Stimulated activated CD8-positive, alpha-beta memory T cell treated with anti-CD3 and anti-CD28 coated beads, Interleukin-4, amount 100 ng/mL, for 24 hours (primary cell): ENCODE data around the gene BPIFB1.

Source experiments
- DNase-seq: peaks from one replicate; pipeline ENCODE4 v3.0.0-alpha.2; 2020; ENCODE audit warnings: low read depth

The BPIFB1 gene, protein sequence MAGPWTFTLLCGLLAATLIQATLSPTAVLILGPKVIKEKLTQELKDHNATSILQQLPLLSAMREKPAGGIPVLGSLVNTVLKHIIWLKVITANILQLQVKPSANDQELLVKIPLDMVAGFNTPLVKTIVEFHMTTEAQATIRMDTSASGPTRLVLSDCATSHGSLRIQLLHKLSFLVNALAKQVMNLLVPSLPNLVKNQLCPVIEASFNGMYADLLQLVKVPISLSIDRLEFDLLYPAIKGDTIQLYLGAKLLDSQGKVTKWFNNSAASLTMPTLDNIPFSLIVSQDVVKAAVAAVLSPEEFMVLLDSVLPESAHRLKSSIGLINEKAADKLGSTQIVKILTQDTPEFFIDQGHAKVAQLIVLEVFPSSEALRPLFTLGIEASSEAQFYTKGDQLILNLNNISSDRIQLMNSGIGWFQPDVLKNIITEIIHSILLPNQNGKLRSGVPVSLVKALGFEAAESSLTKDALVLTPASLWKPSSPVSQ

DNA sequence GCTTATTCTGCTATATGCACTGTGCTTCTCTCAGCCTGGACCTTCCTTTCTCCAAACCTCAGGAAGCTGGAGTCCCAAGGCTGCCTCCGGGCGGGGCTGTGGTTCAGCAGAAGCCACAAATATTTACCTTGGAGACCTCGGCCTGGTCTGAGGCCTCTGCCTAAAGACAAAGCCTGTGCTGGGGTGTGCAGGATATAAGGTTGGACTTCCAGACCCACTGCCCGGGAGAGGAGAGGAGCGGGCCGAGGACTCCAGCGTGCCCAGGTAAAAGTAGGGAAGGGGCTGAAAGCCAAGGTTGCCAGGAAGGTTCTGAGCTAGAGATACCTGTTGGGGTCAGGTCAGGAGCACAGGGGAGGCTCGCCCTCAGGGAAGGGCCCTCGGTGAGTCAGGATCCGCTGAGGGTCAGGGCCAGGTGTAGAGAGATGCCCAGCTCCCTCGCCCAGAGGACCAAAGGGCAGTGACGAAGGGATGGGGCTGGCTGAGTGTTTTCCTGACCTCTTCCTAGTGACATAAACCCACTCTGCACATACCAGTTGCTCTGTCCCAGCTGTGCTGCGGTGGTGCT, at the start of gene BPIFB1:
TSS of gene BPIFB1 (plus strand) at position 224 of the 565 bp plus-strand sequence. CDS start 2,860 bp downstream, outside the sequence.
- DNase-seq, result no peak

DNA sequence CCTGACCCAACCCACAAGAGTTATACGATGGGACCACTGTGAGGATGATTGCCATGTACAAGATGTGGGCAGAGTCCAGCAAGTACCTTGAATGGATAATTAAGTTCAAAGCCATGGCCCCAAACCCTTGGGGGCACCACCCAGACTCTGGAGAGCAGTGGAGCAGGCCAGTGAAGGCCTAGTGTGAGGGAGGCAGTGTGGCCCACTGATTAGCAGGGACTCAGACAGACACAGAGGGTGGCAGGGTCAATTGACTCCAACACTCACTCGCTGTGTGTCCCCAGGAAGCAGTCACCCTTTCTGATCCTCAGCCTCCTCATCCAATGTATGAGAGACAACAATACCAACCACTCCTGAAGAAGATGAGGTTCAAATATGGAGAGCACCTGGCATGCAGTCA, 49.0 kb upstream of the BPIFB1 start:
- no peak for DNase-seq

DNA sequence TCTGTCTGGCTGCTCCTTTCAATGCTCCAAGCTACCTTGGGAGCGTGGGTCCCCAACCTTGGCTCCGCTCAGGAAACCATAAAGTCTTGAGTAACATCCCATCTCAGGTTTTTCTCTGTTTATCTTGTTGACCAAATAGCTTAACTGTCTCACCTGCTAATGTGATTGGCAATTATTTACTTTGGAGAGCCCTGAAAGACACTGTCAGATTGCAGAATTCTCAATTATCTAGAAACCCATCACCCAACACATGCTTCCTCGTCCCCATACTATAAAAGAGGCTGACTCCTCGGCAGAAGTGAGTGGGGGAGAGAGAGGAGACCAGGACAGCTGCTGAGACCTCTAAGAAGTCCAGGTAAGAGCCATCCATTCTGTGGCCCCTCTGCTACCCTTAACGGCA, 47.3 kb upstream of the BPIFB1 start, which contains the start of gene BPIFA1:
TSS of gene BPIFA1 (plus strand) at position 301 of the 400 bp plus-strand sequence. CDS start 1,716 bp downstream, outside the sequence.
- no peak for DNase-seq

DNA sequence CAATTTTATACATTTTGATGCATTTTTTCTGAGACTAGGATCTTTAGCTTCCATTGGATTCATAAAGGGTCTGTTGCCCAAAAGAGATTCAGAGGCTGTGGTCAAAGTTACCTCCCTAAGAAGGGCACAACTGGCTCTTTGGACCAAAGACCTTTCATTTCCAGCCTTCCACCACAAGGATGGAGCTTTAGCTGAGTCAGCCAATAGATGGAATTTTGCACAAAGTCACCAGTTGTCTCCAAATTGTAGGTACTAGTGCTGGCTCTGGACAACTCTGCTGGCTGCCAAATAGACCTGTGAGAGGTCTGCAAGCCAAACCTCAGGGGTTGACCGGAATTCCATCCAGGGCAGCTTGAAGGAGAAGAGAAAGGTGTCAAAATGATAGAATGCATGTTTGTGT, 46.7 kb upstream of the BPIFB1 start:
- DNase-seq, result no peak

DNA sequence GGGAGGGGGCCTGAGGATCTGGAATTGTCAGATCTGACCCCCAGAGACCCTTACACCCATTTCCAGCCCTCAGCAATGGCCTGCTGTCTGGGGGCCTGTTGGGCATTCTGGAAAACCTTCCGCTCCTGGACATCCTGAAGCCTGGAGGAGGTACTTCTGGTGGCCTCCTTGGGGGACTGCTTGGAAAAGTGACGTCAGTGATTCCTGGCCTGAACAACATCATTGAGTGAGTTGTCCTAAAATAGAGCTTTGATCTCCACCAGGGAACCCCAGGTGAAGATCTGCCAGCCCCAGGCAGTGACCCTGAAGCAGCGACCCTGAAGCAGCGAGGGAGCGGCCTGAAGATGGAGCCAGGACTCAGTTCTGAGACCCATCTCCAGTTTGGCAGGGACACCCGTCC, 45.0 kb upstream of the BPIFB1 start:
- no peak for DNase-seq

DNA sequence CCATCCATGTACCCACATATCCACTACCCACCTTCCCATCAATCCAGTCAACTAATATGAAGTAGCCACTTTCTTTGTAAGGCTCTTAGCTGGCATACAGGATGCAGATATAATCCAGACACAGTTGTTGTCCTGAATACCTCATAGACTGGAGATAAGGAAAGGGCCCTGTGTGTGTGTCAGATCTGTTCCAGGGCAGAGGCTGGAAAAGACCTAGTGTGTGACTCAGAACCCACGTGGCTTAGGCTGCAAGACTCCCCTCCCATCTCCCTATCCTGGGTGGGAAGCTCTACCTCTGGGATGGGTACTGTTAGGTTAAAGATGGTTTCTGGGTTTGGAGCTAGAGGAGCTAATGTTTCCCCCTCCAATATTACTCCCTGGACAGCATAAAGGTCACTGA, 43.6 kb upstream of the BPIFB1 start:
- DNase-seq, result no peak

DNA sequence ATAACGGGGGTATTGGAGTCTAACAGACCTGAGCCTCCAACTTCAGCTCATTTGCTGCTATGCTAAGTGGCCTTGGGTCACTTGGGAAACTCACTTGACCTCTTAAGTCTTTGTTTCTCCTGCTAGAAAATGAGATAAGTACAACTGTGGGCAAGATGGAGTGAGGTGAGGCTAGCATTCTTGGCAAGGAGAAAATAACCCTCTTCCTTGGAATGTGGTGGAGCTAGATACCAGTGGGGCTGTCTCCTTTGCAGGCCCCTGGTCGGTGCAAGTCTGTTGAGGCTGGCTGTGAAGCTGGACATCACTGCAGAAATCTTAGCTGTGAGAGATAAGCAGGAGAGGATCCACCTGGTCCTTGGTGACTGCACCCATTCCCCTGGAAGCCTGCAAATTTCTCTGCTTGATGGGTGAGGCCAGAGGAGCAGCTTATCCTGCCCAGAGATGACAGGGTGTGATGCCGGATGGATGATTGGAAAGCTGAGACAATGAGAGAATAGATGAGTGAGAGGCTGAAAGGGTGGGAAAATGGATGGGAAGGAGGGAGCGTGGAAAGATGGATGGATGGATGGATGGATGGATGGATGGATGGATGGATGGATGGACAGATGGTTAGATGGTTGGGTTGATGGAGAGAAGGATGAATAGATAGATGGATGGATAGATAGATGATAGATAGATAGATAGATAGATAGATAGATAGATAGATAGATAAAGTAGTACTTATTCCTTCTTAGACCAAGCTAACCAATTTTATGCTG, 42.9 kb upstream of the BPIFB1 start:
- DNase-seq, result no peak

DNA sequence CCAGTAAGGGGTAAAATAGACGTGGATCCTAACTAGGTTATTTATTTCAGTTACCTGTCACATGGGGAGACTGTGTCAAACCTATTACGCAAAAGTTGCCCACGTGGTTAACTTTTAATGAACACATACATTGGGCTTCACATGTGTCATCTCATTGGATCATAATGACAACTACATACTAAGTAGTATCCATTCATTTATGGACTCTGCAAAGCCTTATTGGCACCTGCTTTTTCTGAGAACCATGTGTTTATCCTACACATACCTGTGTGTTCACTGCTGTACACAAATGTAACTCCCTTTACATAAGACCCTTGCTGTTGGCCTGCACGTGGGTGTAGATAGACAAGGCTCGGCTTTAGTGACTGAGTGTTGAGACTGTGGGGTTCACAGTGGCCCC, 42.1 kb upstream of the BPIFB1 start:
- no peak for DNase-seq

DNA sequence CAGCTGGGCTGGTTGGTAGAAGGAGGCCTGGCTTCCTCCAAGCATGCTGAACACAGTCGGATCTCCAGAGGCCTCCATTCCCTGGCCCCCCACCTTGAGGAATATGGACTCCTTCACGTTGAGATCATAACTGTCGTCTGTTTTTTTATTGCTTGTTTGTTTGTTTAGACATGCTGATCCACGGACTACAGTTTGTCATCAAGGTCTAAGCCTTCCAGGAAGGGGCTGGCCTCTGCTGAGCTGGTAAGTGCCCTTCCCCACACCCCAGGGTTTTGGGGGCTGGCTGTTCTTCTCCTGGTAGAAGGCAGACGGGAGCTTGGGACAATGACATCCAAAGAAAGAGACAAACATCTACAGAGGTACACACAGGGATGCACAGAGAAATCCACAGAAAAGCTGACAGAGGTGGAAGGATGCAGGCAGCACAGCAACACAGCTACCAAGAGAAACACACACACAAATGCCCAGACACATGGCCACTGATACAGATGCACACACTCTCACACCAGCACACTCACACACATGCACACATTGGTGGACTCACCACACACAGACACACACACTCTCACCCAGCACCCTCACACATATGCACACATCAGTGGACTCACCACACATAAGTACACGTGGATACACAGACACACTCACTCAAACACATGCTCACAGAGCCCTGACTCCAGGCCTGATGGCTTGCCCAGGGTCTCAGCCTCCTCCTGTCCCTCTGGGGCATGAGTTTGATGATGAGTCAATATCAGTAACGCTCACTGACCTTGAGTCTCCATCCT, 40.5 kb upstream of the BPIFB1 start:
- DNase-seq, result no peak

DNA sequence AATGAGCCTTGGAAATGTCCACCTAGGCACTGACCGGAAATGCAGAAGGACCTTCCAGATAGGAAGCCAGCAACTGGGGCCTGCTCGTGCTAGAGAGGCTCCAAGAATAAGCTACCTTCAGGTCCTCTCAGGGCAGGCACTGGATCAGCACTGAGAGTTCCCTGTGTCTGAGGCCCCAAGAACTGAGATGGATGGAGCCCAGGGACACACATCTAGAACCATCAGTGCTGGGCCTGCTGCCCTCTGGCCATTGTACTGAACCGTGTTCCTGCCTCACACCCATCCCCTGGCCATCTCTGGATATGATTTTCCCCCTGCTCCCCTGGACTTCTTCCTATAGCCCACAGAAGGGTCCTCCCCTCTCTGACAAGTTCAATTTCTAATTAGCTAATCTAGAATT, 36.9 kb upstream of the BPIFB1 start:
- no peak for DNase-seq

DNA sequence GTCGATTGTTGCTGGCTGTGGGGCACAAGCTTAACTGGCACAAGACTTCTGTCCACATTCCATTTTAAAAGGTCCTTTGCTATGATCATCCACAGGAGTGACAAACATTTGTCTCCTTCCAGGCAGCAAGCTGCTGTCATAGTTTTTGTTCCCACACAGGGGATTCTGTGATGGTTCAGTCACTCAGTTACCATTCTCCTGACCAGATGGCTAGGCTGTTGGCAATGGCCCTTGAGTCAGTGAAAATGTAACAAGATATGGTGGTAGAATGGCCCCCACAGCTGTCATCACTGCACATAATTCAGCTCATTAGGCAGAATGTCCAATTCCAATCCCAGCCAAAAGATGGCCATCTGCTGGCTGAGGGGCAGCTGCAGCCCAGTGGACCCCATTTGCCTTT, 33.6 kb upstream of the BPIFB1 start:
- no peak for DNase-seq

DNA sequence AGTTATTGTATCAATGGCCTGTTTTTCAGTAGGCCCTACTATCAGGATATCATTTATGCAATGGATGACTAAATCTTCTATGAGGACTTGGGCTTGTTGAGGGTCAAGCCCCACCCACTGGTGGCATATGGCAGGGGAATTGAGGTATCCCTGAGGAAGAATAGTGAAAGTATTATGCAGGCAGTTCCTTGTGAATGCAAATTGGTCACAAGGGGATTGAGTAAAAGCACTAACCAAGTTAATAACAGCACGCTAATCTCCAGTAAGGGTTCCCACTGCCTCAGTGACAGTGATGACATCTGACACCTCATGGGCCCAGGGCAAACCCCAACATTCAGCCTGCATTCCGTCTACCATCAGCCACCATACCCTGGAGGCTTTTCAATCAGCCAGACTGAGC, 32.3 kb upstream of the BPIFB1 start:
- no peak for DNase-seq

DNA sequence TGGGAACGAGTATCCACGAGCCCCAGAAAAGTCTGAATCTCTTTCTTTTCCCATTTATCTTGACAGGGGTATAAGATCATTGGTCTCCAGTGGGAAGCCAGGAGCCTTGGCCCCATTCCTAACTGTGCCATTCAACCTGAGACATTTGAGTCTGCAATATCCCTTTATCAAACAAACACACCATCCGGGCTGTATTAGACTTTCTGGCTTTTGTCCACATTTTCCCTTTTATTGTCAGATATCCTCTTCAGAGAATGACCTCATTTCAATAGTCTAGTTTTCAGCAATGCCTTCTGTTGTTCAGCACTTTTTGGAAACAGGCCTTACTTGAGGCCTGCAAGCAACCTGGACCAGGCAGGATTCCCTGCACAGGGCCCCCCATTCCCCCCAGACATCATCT, 31.5 kb upstream of the BPIFB1 start:
- DNase-seq, result no peak

DNA sequence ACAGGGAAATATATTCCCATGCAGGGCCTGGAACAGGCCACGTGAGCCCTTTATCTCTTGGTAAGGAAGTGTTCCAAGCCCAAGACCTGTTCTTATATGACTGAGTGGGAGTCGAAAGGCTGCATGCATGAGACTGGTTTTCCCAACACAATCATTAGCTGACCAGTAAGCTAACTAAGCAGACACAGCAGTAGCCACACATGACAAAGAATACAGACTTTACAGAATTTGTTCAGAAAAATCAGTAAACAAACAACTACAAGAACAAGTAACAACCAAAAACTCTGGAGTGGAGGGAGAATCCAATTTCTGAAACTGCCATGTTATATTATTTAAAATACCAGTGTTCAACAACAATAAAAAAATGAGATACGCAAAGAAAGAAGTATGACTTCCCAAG, 30.6 kb upstream of the BPIFB1 start:
- DNase-seq, result no peak

DNA sequence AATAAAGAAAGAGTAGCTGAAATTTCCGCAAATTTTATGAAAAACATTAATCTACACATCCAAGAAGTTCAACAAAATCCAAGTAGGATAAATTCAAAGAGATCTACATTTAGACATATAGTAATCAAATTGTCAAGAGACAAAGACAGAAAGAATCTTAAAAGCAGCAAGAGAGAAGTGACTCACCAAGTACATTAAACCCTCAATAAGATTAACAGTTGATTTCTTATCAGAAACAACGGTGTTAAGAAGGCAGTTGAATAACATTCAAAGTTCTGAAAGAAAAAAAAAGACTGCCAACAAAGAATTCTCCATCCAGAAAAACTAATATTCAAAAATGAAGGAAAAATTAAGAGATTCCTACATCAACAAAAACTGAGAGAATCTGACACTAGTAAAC, 28.0 kb upstream of the BPIFB1 start:
- DNase-seq, result no peak

DNA sequence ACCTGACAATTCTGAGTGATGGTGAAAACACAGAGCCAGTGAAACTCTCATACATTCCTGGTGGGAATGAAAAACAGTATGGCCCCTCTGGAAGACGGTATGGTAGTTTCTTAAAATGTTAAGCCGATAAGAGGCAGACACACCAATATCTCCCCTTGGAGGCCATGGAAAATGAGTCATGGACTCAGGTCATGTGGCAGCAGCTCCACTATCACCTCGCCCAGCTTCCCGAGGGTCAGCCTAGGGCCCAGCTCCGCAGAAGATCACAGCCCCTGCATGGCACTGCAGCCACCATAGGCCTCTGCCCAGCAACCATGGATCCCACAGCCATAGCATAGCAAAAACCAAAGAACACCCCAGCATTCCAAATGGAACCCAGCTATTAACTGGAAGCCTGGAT, 25.8 kb upstream of the BPIFB1 start:
- no peak for DNase-seq

DNA sequence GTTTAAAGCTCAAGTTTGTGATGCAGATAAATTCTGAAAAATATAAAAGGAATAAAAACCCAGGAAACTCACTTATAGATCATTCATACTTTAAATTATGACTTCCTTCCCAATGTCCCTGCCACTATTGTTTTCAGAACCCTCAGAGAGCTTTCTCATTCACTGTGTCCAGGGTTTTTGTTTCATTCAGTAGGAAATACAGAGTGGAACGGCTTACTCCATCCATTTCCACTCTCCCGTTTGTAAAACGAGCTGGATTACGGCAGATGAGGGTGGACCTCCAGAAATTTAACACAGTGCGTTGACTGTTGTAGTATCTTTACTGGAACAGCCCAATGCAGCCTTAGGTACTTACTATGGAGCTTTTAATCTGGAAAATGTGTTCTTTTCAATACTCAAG, 23.6 kb upstream of the BPIFB1 start:
- no peak for DNase-seq

DNA sequence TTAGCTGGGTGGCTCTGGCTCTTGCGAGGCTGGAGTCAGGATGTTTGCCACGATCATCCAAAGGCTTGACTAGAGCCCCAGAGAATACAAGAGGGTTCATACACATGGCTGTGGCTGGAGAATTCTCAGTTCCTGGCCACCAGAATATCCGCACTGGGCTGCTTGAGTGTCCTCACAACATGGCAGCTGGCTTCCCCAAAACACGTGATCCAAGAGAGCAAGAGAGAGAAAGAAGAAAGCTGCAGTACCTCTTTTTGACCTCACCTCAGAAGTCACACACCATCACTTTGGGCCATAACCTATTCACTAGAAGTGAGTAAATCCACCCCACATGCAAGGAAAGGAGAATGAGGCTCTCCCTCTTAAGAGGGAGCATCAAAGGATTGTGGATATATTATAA, 21.5 kb upstream of the BPIFB1 start:
- DNase-seq, result no peak

DNA sequence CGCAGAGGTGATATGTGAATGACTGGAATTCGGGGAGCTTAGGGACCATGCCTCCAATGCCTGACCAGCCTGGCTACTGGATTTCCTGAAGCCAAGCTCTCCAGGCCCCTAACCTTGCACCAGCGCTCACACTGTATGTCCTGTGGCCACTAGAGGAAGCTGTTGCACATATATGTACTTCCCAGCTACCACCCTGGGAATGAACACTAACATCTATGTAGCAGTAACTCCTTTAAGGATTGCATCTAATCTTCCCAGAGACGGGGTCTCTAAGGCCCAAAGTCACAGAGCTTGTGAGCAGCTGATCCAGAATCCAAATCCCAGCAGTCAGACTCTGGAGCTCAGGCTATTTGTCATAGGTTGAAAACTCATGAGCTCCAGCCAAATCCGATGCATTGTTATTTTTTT, 20.4 kb upstream of the BPIFB1 start:
- DNase-seq, result no peak

DNA sequence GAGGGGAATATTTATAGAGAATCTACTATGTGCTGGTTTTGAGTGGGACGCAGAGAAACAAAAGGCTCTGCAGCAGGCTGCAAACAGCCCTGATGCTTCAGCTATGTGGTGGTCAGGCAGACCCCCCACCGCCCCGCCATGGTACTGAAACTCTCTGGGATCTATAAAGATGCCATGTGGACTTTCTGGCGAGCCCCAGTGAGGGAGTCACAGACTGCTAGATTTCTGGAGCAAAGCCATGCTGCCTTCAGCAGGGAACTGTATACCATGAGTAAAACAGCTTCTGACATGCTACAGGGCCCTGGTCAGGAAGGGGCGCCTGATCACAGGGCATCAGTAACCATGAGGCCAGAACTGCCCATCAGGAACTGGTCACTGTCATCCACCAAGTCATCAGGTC, 19.2 kb upstream of the BPIFB1 start:
- no peak for DNase-seq

DNA sequence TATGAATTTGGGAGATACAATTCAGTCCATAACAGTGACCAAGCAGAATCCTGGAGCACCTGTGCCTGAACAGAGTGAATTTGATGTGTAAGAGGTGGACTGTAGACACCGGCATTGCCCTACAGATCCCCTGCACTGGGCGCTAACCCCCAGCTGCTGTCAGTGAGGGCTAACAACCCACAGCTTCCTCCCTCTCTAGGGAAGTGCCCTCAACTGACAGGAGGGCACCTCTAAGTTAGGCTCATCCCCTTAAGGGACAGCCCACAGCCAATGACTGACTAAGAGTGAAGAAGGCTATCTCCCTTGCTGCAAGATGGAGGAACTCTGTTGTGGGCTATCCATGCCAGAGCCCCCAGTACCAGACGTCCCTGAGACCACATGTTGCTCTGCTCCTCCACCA, 15.3 kb upstream of the BPIFB1 start:
- no peak for DNase-seq
